ENCODE results near the gene PIP5K1B.

DNA sequence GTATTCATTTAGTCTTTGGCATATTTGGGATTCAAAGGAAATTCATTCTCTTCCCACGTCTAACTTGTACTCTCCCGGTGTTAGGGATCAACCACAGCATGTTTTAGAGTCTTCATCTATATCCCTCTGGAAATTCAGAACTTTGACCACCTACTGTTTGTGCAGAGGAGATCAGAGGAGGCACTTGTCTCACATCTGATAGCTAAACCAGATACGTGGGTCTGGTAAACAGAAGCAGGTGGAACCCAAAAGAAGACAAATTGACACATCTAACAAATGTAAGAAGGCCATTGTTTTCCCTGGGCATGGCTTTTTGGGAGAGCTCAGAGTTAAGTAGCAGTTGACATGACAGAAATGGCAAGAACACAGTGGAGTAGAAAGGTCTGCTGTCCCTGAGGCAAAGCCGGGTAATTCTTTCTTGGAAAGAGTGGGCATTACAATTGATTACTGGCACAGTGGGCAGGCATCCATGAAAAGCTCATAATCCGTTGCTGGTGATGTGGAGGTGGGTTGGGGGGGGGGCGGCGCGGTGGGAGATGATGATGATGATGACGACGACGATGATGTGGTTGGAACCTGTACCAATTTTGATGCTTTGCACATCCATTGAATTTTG is 27.5 kb downstream of the PIP5K1B start:
- TF ChIP-seq, protein P1, sequence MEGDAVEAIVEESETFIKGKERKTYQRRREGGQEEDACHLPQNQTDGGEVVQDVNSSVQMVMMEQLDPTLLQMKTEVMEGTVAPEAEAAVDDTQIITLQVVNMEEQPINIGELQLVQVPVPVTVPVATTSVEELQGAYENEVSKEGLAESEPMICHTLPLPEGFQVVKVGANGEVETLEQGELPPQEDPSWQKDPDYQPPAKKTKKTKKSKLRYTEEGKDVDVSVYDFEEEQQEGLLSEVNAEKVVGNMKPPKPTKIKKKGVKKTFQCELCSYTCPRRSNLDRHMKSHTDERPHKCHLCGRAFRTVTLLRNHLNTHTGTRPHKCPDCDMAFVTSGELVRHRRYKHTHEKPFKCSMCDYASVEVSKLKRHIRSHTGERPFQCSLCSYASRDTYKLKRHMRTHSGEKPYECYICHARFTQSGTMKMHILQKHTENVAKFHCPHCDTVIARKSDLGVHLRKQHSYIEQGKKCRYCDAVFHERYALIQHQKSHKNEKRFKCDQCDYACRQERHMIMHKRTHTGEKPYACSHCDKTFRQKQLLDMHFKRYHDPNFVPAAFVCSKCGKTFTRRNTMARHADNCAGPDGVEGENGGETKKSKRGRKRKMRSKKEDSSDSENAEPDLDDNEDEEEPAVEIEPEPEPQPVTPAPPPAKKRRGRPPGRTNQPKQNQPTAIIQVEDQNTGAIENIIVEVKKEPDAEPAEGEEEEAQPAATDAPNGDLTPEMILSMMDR (IDR thresholded peaks at IDR 0.05; ENCODE audit: low read depth, low read length, poor library complexity, severe bottlenecking) = no peak
- no peak for TF ChIP-seq EZH2phosphoT487 (IDR thresholded peaks at IDR 0.05; ENCODE audit: borderline replicate concordance, low read length)
